Measurements from ENCODE around the gene KMT5B. TPM values are rescaled to one million over a fixed set of nuclear protein-coding genes. Genes with fewer than 3 reads are reported as not detected.

The KMT5B gene
- total RNA-seq, 1 donor from 2014 or later = 59.4 TPM

GRCh38 chr11:68122936-68123539, 90.1 kb downstream of the KMT5B start:
- no peaks in the 10 kb centered on the region for H3K27me3 Mint-ChIP-seq (ENCODE audit: unreplicated experiment)
- H3K36me3 Mint-ChIP-seq (ENCODE audit: unreplicated experiment) = no peaks in the 10 kb centered on the region
- H3K4me1 Mint-ChIP-seq (ENCODE audit: unreplicated experiment) = peaks cover 53% of the 10 kb centered on the region
- DNase-seq (ENCODE audit: extremely low spot score, unreplicated experiment) = no peak
- H3K27ac Mint-ChIP-seq (ENCODE audit: unreplicated experiment) = peak overlapping the region; percentile 71
- no peaks in the 10 kb centered on the region for H3K9me3 Mint-ChIP-seq (ENCODE audit: unreplicated experiment)
- no peak for TF ChIP-seq CTCF (IDR thresholded peaks at IDR 0.05)
- H3K4me3 Mint-ChIP-seq (ENCODE audit: unreplicated experiment) = no peak overlapping the region

- no peak for TF ChIP-seq CTCF (IDR thresholded peaks at IDR 0.05)
- H3K4me1 Mint-ChIP-seq (ENCODE audit: unreplicated experiment) = peaks cover 54% of the 10 kb centered on the region
- no peaks in the 10 kb centered on the region for H3K27me3 Mint-ChIP-seq (ENCODE audit: unreplicated experiment)
- H3K27ac Mint-ChIP-seq (ENCODE audit: unreplicated experiment) = peak within 1 kb of the TSS; percentile 97
- H3K36me3 Mint-ChIP-seq (ENCODE audit: unreplicated experiment) = no peaks in the 10 kb centered on the region
- H3K9me3 Mint-ChIP-seq (ENCODE audit: unreplicated experiment) = no peaks in the 10 kb centered on the region
- peak within 1 kb of the TSS; percentile 94 for H3K4me3 Mint-ChIP-seq (ENCODE audit: unreplicated experiment)
- DNase-seq (ENCODE audit: extremely low spot score, unreplicated experiment) = peak; percentile 98
These were observed 91.8 kb downstream of the KMT5B start, which contains the start of gene CHKA for GRCh38 chr11:68121067-68121899. TSS of gene CHKA (minus strand) at chr11:68121388. CDS start at chr11:68121177, 211 bp downstream.

GRCh38 chr11:68120273-68121066, 92.6 kb downstream of the KMT5B start:
- Mint-ChIP-seq H3K27me3 (ENCODE audit: unreplicated experiment) (no peaks in the 10 kb centered on the region), H3K36me3 (ENCODE audit: unreplicated experiment) (no peaks in the 10 kb centered on the region), H3K4me1 (ENCODE audit: unreplicated experiment) (peaks cover 54% of the 10 kb centered on the region), H3K27ac (ENCODE audit: unreplicated experiment) (peak overlapping the region; percentile 89), H3K9me3 (ENCODE audit: unreplicated experiment) (no peaks in the 10 kb centered on the region), H3K4me3 (ENCODE audit: unreplicated experiment) (peak overlapping the region; percentile 94)
- no peak for TF ChIP-seq CTCF (IDR thresholded peaks at IDR 0.05)
- no peak for DNase-seq (ENCODE audit: extremely low spot score, unreplicated experiment)

- peak overlapping the region; percentile 78 for H3K27ac Mint-ChIP-seq (ENCODE audit: unreplicated experiment)
- H3K36me3 Mint-ChIP-seq (ENCODE audit: unreplicated experiment) = no peaks in the 10 kb centered on the region
- TF ChIP-seq CTCF (IDR thresholded peaks at IDR 0.05) = no peak
- H3K27me3 Mint-ChIP-seq (ENCODE audit: unreplicated experiment) = no peaks in the 10 kb centered on the region
- no peak for DNase-seq (ENCODE audit: extremely low spot score, unreplicated experiment)
- H3K4me1 Mint-ChIP-seq (ENCODE audit: unreplicated experiment) = peaks cover 68% of the 10 kb centered on the region
- no peaks in the 10 kb centered on the region for H3K9me3 Mint-ChIP-seq (ENCODE audit: unreplicated experiment)
- peak overlapping the region; percentile 94 for H3K4me3 Mint-ChIP-seq (ENCODE audit: unreplicated experiment)
These were observed 94.2 kb downstream of the KMT5B start for GRCh38 chr11:68118706-68119448.

Measured in osteocyte (in vitro differentiated cells).